ENCODE data around the gene FAM118B.
"Not testable (repeated sequence)": the region's sequence is repeated elsewhere in the genome, so short reads cannot be mapped to it uniquely, and the experiment has no call there.

FAM118B gene

DNA sequence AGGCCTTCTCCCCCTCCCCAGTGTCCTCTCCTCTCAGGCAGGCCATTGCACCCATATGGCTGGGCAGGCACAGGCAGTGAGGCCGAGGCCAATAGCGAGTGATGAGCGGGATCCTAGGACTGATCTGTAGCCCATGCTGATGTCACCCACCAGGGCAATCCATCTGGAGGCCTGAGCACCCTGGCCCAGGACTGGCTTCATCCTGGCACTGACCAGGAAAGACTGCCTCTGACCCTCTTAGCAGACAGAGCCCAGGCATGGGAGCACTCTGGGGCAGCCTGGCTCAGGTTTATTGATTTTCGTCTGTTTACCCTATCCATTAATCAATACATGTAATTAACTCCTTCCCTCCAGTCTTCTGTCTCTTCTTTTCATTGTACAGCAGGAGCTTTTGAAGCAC, 66.2 kb downstream of the FAM118B start:
- no peak for DNase-seq

DNA sequence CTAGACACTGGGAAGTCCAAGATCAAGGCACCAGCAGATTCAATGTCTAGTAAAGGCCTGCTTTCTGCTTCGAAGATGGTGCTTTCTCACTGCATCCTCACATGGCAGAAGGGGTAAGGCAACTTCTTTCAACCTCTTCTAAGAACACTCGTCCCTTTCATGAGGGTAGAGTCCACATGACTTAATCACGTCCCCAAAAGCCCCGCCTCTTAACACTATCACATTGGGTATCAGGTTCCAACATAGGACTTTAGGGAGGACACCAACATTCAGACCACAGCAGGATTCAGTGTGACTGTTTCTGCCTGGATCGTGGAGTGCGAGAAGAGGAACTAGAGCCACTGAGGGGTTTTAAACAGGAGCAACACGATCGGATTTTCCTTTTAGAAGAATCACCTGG, 67.6 kb downstream of the FAM118B start:
- no peak for DNase-seq

DNA sequence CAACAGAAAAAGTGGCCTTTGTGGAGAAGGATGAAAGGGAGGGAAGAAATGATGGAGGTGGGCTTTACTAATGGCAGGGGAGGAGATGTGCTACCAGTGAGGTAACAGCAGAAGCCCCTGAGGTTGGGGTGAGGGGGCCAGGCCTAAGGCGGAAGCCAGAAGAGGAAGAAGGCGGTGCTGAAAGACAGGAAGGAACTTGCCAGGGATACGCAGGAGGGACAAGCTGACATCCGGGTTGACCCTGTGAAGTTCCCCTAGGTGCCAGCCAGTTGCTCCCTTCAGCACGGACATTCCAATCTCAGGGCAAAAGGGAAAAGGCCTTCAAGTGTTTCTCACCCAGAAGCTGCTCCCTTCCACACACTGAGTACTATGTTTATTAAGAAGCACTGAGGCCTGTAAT, 69.0 kb downstream of the FAM118B start:
- no peak for DNase-seq

DNA sequence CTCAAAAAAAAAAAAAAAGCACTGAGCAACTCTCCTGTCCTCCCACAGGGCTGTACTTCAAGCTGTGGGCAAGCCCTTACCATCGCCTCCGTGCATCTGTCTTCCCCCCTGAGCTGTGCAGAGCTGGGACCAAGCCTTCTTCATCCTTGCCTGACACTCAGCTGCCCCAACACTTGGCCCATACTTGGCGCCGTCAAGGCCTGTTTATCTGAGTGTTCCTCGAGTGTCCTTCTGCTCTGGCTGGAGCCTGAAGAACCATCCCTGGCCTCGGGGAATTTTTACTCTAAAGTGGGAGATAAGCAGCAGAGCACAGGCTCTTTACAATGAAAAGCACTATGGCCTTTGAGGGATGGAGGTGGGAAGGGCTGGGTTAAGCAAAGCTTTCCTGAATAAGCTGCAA, 69.7 kb downstream of the FAM118B start:
- DNase-seq = no peak

DNA sequence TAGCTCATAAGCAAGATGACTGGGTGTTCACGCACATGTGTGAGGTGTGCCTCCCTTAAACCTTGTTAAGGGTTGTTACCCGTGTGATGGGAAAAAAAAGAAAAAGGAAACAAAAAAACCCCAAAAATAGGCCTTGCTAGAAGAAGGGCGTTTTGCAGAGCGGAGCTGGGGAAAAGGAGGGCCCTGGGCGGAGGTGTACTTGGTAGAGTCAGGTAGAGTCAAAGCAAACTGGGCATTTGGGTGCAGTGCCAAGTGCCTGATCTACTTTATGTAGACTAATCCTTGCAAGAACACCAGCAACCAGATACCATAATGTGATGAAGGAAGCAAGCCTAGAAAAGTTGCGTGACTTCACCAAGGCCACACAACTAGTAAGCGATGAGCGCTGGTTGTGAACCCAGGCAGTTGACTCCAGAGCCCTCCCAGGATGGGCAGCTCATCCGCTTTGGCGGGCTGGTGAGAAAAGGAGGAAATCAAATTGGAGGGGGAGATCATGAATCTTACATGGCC, 70.1 kb downstream of the FAM118B start:
- DNase-seq = no peak

GRCh38 chr11:126282361-126282735, 70.8 kb downstream of the FAM118B start:
- peak; percentile 21 for DNase-seq

DNA sequence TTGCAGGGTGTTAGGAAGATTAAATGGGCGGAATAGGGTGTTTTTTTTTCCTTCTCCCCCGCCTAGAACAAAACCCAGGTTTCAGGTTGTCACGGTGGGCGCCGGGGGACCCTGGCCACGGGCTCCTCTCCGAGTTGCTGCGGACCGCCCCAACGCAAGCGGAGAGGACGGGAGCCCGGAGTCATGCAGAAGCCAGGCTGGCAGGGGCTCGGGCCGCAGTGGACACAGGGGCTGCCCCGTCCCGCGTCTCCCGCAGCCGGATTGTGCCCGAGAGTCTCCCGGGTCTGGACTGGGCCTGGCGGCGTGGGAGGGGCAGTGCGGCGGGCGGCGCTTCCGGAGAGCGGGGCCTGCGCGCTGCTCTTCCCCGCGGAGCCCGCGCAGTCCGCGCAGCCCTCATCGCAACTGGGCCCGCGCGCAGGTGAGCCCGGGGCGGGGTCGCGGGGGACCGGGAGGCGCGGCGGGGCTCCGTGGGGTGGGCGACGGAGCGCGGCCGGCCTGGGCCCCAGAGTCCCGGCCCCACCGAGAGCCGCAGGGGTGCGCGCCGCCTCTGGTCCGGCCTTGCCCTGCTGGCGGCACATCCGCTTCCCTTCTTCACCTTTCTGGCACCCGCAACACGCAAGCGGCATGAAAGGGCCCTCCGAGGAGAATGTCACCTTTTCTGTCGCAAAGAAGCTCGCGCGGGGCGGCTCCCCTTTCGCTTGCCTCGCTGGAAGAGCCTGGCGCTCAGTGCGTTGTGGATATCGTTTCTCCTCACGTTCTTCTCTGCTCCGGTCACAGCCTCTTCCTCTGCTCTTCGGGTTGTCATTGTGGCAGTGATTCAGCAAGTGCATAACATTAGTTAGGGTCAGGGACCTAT, 71.4 kb downstream of the FAM118B start, which contains the start of gene TIRAP:
TIRAP (plus strand) TSS at position 358 of the 856 bp plus-strand sequence. CDS start 7,802 bp downstream, outside the sequence.
- peak; percentile 46 for DNase-seq

- peak; percentile 97 for DNase-seq
These were observed 73.2 kb downstream of the FAM118B start for GRCh38 chr11:126284829-126285228.

DNA sequence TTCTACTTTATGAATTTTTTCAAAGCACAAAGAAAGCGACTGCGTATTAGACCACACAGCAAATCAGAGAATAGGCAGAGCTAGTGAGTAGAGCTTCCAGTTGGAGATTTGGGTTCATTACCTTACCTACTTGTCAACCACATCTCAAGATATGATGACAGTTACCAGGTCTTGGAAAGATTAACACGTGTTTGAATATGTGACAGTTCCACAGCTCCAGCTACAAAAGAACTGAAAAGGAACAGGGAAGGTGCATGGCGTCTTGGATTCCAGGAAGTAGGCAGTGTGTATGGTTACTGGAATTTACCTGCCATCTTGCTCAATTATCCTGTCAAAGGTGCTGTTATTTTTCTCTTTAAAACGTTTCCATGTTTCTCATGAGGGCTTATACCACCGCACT, 76.7 kb downstream of the FAM118B start:
- DNase-seq = no peak

GRCh38 chr11:126290887-126291286, 79.3 kb downstream of the FAM118B start:
- no peak for DNase-seq

- no peak for DNase-seq
These were observed 82.1 kb downstream of the FAM118B start for GRCh38 chr11:126293726-126294125.

DNA sequence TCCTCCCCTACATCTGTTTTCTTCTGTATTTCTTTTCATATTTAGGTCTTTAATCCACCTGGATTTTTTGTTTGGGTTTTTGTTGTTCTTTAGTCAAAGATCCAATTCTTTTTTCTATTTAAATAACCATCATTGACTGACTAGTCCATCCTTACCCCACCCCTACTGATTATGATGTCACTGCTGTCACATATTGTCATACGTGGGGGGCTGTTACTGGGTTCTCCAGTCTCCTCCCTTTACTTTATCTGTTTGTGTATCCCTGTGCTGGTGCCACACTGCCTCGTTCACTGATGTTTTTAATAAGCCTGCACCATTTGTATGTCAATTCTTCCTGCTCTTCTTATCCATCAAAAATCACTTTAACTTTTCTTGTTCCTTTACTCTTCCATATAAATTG, 85.4 kb downstream of the FAM118B start:
- DNase-seq = no peak

DNA sequence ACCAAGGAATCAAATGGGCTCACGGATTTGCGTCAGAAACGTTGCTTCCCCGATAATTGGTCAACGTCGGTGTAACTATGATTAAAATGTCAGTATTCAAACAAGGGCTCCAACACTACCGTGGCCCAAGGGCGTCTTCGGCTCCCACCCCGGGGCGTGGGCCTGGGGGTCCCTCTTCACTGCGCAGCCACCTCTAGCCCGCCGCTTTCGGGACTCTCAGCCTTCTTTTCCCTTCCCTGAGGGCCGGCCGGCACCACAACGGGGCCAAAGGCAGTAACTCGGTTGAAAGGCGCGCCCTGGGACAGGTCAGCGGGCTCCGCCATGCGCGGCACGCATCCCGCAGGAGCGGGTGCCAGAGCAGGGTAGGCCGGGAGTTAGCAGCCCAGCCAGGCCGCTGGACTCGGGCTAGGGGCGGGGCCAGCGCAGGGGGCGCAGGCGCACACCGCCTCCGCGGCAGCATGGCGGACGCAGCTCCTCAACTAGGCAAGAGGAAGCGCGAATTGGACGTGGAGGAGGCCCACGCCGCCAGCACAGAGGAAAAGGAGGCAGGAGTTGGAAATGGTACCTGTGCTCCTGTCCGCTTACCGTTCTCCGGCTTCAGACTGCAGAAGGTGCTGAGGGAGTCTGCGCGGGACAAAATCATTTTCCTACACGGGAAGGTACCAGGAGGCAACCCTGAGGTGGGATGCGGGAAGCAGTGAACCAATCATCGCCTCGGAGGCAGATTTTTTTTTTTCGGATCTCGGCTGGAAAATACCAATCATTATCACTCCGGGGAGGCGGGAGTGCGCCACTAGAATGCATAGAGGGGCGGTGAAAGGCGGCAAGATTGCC, 92.3 kb downstream of the FAM118B start, which contains the start of gene DCPS:
DCPS (plus strand) TSS at position 438 of the 834 bp plus-strand sequence; CDS start at position 459, 21 bp downstream.
- peak; percentile 87 for DNase-seq

GRCh38 chr11:126304457-126305075, 93.0 kb downstream of the FAM118B start:
- DNase-seq = no peak

DNA sequence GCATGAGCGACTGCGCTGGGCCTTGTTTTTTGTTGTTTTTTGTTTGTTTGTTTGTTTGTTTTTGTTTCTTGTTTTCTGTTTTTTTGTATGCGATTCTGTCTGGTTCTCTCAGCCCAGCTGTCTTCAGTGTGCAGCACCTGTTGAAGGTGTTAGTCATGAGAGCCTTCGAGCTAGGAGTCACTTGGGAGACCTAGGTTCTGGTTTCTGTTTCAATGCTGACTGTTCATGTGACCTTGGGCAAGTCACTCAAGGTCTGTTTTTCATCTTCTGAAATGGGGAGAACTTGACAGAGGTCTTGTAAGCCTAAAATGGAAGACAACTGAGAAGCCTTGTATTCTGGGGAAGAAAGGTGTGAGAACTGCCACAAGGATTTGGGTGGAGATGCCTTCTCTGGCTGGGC, 94.1 kb downstream of the FAM118B start:
- DNase-seq = no peak

- DNase-seq = peak; percentile 53
These were observed 96.1 kb downstream of the FAM118B start for GRCh38 chr11:126307706-126308105.

DNA sequence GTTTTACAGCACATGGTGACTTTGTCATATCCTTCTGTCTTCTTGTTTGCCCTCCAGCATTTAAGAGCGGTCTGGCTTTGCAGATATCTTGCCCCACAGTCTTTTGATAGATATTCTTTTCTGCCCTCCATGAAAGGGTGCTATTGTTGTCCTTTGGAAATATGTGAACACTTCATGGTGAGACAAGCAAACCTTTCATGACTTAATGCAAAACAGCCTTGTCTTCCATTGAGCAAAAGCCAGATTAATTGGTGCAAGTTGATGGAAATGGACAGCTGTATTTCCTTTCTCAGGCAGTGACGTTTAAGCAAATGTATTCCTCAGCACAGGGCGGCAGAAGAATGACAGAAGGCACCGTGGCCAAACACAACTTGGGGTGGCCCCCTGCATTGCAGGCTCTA, 96.7 kb downstream of the FAM118B start:
- no peak for DNase-seq

- not testable (repeated sequence) for DNase-seq
These were observed 97.2 kb downstream of the FAM118B start for GRCh38 chr11:126308771-126309170.

DNA sequence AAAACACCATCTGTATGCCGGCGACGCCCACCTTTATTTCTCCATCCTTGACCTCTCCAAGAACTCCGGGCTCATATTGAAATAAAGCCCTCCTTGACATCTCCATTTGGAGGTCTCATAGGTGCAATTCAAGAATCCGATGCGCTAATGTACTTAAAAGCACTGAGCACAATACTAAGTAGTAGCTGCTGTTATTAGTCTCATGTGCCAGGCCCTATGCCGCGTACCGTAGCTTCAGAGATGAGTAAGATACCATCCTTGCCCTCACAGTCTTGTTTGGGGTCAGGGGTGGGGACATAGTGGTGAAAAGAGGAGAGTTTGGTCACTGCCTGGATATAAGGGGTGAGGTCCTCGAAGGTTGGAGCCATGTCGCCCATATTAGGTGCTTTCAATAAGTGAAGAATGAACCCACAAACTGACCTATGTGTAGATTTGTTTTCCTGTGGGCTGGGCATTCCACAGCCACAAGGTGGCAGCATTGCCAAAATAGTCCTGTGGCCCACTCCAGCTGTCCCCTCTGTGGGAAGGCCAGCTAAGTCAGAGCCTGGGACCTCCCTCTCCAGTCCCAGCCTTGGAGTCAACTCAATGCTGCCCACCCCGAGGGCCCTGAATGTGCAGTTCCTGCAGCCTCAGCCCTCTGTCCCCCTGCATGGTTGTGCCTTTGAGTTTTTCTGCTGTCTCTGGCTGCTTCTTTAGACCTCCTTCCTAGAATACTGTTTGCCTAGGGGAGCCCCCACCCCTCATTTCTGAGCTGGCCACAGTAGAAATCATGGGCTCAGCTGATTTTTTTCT, 98.8 kb downstream of the FAM118B start:
- peak; percentile 70 for DNase-seq

GRCh38 chr11:126310992-126311310, 99.4 kb downstream of the FAM118B start:
- no peak for DNase-seq

DNA sequence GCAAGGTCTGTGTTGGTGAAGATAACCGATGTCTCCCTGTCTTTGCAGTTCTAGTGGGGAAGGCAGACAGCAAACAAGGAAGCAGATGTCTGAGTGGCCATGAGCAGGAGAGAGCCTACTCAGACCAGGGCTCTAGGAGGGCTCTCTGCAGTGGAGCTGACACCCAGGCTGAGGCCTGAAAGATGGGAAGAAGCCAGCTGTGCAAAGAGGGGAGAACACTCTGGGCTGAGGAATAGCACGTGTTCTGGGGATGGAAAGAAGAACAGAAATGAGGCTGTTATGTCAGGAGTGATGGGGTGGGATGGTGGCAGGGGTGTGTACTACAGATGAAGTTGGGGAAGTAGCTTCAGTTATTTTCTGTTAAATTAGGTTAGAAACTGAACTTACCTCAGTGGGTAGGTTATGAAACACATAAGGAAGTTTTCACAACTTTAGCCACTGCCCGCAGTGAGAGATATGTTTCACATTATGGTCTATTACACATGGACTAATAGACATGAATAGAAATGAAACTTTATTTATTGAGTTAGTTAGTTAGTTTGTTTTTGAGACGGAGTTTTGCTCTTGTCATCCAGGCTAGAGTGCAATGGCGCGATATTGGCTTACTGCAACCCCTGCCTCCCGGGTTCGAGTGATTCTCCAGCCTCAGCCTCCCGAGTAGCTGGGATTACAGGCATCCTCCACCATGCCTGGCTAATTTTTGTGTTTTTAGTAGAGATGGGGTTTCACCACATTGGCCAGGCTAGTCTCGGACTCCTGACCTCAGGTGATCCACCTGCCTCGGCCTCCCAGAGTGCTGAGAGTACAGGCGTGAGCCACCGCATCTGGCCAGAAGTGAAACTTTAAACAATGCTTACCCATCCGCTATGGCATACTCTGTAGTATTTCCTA, 100.1 kb downstream of the FAM118B start:
- DNase-seq = no peak
